K562 (cell line): ENCODE data around the gene UHRF1. TPM values are rescaled to one million over a fixed set of nuclear protein-coding genes. Genes with fewer than 3 reads are reported as not detected.

Experiments
- CGGBP1 ChIP-seq: fragments of 250-450 bp; sonication (Bioruptor Pico); IDR thresholded peaks from 2 replicates; pipeline ENCODE4 v1.9.0; 2021; ENCODE audit warnings: mild to moderate bottlenecking
- CXXC5 ChIP-seq: fragments of 250-450 bp; sonication (Bioruptor Pico); IDR thresholded peaks from 2 replicates; pipeline ENCODE4 v1.8.0; 2022; ENCODE audit warnings: inconsistent platforms, mild to moderate bottlenecking, moderate library complexity
- ESRRA ChIP-seq: fragments of 450-650 bp; IDR thresholded peaks from 2 replicates; pipeline ENCODE4 v1.6.1; 2014; ENCODE audit warnings: low read depth, mild to moderate bottlenecking, moderate library complexity, borderline replicate concordance
- FOXK2 ChIP-seq, 2 experiments: fragments of 450-650 bp; IDR thresholded peaks in 1 of 2; conservative IDR thresholded peaks in 1 of 2; 2 replicates each; pipeline ENCODE4 v1.6.1; 2016; ENCODE audit warnings: low read depth in 2 of 2, mild to moderate bottlenecking in 1 of 2
- GABPB1 ChIP-seq: sonication (generic); formaldehyde crosslinking; IDR thresholded peaks from 2 replicates; pipeline ENCODE4 v1.8.0; 2022; ENCODE audit warnings: mild to moderate bottlenecking, missing genetic modification reagents
- HDAC8 ChIP-seq: fragments of 450-650 bp; IDR thresholded peaks from 2 replicates; pipeline ENCODE4 v1.6.1; 2016; ENCODE audit warnings: mild to moderate bottlenecking, missing genetic modification characterization, moderate library complexity, missing compliant biosample characterization
- HDGF ChIP-seq: fragments of 450-650 bp; IDR thresholded peaks from 2 replicates; pipeline ENCODE4 v1.6.1; 2016
- HOXB6 ChIP-seq: fragments of 250-450 bp; sonication (Bioruptor Pico); IDR thresholded peaks from 2 replicates; pipeline ENCODE4 v1.5.1; 2022; ENCODE audit warnings: mild to moderate bottlenecking, borderline replicate concordance
- NCOA1 ChIP-seq: fragments of 450-650 bp; IDR thresholded peaks from 2 replicates; pipeline ENCODE4 v1.6.1; 2016; ENCODE audit warnings: low read depth
- NFIC ChIP-seq: fragments of 450-650 bp; IDR thresholded peaks from 2 replicates; pipeline ENCODE4 v1.6.1; 2017; ENCODE audit warnings: mild to moderate bottlenecking, inconsistent platforms
- NR2C2 ChIP-seq, 2 experiments: fragments of 200-800 bp in 1 of 2; sonication (Bioruptor generic) in 1 of 2; sonication (generic) in 1 of 2; formaldehyde crosslinking in 1 of 2; IDR thresholded peaks; 2 replicates each; pipeline versions ENCODE4 v1.6.1 to v1.8.0; 2016 to 2022; ENCODE audit warnings: mild to moderate bottlenecking in 1 of 2, missing compliant biosample characterization in 1 of 2, missing genetic modification characterization in 1 of 2, missing genetic modification reagents in 1 of 2
- PKNOX1 ChIP-seq: fragments of 450-650 bp; IDR thresholded peaks from 2 replicates; pipeline ENCODE4 v1.6.1; 2016
- SIN3A ChIP-seq, 2 experiments: fragments of 150-350 bp in 1 of 2; IDR thresholded peaks; 2 replicates each; pipeline ENCODE4 v1.6.1; 2011 to 2016; ENCODE audit warnings: borderline replicate concordance in 2 of 2, low read depth in 2 of 2, low read length in 2 of 2, mild to moderate bottlenecking in 2 of 2, moderate library complexity in 2 of 2; ENCODE audit not compliant: control insufficient read depth in 1 of 2
- SMAD4 ChIP-seq: fragments of 250-450 bp; sonication (Bioruptor Pico); conservative IDR thresholded peaks from 2 replicates; pipeline ENCODE4 v1.8.0; 2021; ENCODE audit warnings: inconsistent platforms, mild to moderate bottlenecking, moderate library complexity
- THRA ChIP-seq: fragments of 450-650 bp; IDR thresholded peaks from 2 replicates; pipeline ENCODE4 v1.6.1; 2017; ENCODE audit warnings: mild to moderate bottlenecking, moderate library complexity
- XRCC5 ChIP-seq: fragments of 200-400 bp; formaldehyde crosslinking; IDR thresholded peaks from 2 replicates; pipeline ENCODE4 v1.6.1; 2017; ENCODE audit warnings: low read depth, mild to moderate bottlenecking, low read length
- ZNF263 ChIP-seq: sonication (generic); formaldehyde crosslinking; IDR thresholded peaks from 2 replicates; pipeline ENCODE4 v1.8.0; 2022; ENCODE audit warnings: mild to moderate bottlenecking, missing genetic modification reagents, borderline replicate concordance
- ZNF408 ChIP-seq: fragments of 250-450 bp; sonication (Bioruptor Pico); IDR thresholded peaks from 2 replicates; pipeline ENCODE4 v1.4.0; 2020; ENCODE audit warnings: low read depth, mild to moderate bottlenecking, moderate library complexity
- polyA plus RNA-seq, 8 experiments: library from polyadenylated mRNA; depleted of rRNA in 4 of 8; stranded (reverse) in 5 of 8; unstranded in 3 of 8; fragments of >200 nt; fragmentation: Nextera tagmentation in 2 of 8; fragmentation: Illumina TruSeq in 1 of 8; extraction: Ambion mirVana in 2 of 8; extraction: Trizol in 1 of 8; gene quantifications; 2 replicates each; pipeline versions ENCODE4 v1.2.1 to v1.2.3, GENCODE V29; 2011 to 2014; ENCODE audit warnings: inconsistent platforms in 1 of 8, missing spikeins in 1 of 8
- total RNA-seq, 7 experiments: library from RNA; depleted of rRNA in 6 of 7; stranded (reverse); fragments of >200 nt in 6 of 7; fragmentation: Illumina TruSeq in 2 of 7; extraction: Trizol in 2 of 7; gene quantifications; 2 replicates each; pipeline versions ENCODE4 v1.2.1 to v1.2.3, GENCODE V29; 2011 to 2021; ENCODE audit warnings: low replicate concordance in 1 of 7
- TF ChIP-seq, protein P1 (sequence below): sonication (generic); formaldehyde crosslinking; IDR thresholded peaks from 2 replicates; pipeline ENCODE4 v1.8.0; 2022; ENCODE audit warnings: mild to moderate bottlenecking, missing genetic modification reagents

The UHRF1 gene
- total and polyA plus RNA-seq, 9 of the 15 experiments (the other 6 are each of a cell fraction or from before 2014, with no cell fraction given) = 6.0 to 101 (median 30.9) TPM

DNA sequence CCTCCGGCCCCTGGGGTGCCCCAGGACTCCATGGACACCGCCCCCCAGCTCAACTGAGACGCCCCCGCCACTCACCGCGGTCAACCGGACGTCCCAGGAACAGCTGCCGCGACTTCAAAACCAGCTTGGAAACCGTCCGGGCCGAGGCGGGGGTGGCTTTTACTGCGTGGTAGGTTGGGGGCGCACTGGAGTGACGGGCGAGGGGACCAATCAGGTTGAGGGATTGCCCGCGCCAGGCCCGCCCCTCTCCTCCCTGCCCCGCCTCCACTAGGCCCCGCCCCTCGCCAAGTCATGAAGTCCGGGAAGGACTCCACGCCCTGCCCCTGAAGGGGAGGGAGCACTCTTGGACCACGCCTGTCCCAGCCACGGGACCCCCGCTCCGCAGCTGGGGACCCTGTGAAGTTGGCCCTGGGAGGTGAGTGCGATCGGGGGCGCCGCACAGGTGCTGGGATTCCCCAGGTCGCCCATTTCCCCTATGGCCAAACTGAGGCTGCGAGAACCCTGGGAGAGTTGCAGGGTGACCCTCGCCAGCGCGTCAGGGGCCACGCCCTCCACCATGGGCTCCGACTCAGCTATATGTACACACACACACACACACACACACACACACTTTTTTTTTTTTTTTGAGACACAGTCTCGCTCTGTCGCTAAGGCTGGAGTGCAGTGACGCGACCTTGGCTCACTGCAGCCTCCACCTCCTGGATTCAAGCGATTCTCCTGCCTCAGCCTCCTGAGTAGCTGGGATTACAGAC is 41.6 kb upstream of the UHRF1 start, which contains the start of gene PLIN3 (continued):
- TF ChIP-seq PKNOX1 (peak; percentile 99), GABPB1 (CRISPR knock-in tag) (peak; percentile 81), NR2C2 (CRISPR knock-in tag; IDR thresholded peaks at IDR 0.05) (0 out of 2 replicates have a peak, but pooled peaks have one; percentile 53), NR2C2 (tag; IDR thresholded peaks at IDR 0.05) (peak; percentile 56), HDAC8 (tag) (no peak), HDGF (peak; percentile 94; the same call in 1 of the 2 replicates), NFIC (peak; percentile 7; the same call in 1 of the 2 replicates), HOXB6 (CRISPR knock-in tag) (no peak), ZNF408 (no peak), XRCC5 (0 out of 2 replicates have a peak, but pooled peaks have one; percentile 67), THRA (no peak), NCOA1 (peak; percentile 70), ZNF263 (CRISPR knock-in tag) (peak; percentile 88), ESRRA (peak; percentile 98), FOXK2 (conservative IDR thresholded peaks at IDR 0.05 in 1 of 2, IDR thresholded peaks at IDR 0.05 in 1 of 2; ENCODE audit: low read depth in 2 of 2) (peak; percentile 90 to 91), SMAD4 (CRISPR knock-in tag) (peak; percentile 60), SIN3A (IDR thresholded peaks at IDR 0.05; ENCODE audit: borderline replicate concordance in 2 of 2, control insufficient read depth in 1 of 2, low read depth in 2 of 2, low read length in 2 of 2) (peak; percentile 6 to 62; a peak in 2 of 4 replicates), CXXC5 (CRISPR knock-in tag) (peak; percentile 83), CGGBP1 (no peak)
- TF ChIP-seq, protein P1, sequence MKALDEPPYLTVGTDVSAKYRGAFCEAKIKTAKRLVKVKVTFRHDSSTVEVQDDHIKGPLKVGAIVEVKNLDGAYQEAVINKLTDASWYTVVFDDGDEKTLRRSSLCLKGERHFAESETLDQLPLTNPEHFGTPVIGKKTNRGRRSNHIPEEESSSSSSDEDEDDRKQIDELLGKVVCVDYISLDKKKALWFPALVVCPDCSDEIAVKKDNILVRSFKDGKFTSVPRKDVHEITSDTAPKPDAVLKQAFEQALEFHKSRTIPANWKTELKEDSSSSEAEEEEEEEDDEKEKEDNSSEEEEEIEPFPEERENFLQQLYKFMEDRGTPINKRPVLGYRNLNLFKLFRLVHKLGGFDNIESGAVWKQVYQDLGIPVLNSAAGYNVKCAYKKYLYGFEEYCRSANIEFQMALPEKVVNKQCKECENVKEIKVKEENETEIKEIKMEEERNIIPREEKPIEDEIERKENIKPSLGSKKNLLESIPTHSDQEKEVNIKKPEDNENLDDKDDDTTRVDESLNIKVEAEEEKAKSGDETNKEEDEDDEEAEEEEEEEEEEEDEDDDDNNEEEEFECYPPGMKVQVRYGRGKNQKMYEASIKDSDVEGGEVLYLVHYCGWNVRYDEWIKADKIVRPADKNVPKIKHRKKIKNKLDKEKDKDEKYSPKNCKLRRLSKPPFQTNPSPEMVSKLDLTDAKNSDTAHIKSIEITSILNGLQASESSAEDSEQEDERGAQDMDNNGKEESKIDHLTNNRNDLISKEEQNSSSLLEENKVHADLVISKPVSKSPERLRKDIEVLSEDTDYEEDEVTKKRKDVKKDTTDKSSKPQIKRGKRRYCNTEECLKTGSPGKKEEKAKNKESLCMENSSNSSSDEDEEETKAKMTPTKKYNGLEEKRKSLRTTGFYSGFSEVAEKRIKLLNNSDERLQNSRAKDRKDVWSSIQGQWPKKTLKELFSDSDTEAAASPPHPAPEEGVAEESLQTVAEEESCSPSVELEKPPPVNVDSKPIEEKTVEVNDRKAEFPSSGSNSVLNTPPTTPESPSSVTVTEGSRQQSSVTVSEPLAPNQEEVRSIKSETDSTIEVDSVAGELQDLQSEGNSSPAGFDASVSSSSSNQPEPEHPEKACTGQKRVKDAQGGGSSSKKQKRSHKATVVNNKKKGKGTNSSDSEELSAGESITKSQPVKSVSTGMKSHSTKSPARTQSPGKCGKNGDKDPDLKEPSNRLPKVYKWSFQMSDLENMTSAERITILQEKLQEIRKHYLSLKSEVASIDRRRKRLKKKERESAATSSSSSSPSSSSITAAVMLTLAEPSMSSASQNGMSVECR (CRISPR knock-in tag) = peak; percentile 59; the same call in 1 of the 2 replicates
